WERI-Rb-1 (cell line): ENCODE results near the gene NFKB1.
A peak's percentile ranks its signal among the peaks of the same experiment; 100 is the strongest.

Source experiments
- DNase-seq: peaks from one replicate; pipeline ENCODE4 v3.0.0-alpha.2; 2020
- H3K27ac ChIP-seq: fragments of 250-450 bp; sonication (Bioruptor Pico); 2 replicates; pipeline ENCODE4 v1.5.1; 2020; ENCODE audit warnings: mild to moderate bottlenecking, moderate library complexity
- H3K27me3 ChIP-seq: fragments of 250-450 bp; sonication (Bioruptor Pico); 2 replicates; pipeline ENCODE4 v1.5.1; 2021; ENCODE audit warnings: mild to moderate bottlenecking, low read depth, moderate library complexity; ENCODE audit not compliant: insufficient read depth, severe bottlenecking
- H3K36me3 ChIP-seq: fragments of 250-450 bp; sonication (Bioruptor Pico); 2 replicates; pipeline ENCODE4 v1.5.1; 2020; ENCODE audit warnings: mild to moderate bottlenecking, moderate library complexity
- H3K4me3 ChIP-seq: 2 replicates; pipeline ENCODE4 v1.5.1; 2011; ENCODE audit warnings: low read depth, mild to moderate bottlenecking, control low read depth, low read length
- H3K9me3 ChIP-seq: fragments of 250-450 bp; sonication (Bioruptor Pico); 2 replicates; pipeline ENCODE4 v1.5.1; 2021; ENCODE audit warnings: mild to moderate bottlenecking, moderate library complexity; ENCODE audit not compliant: severe bottlenecking
- CTCF ChIP-seq: IDR thresholded peaks from 2 replicates; pipeline ENCODE4 v1.5.1; 2011; ENCODE audit warnings: low read depth, mild to moderate bottlenecking, control low read depth, inconsistent platforms, low read length

NFKB1 gene

GRCh38 chr4:102500696-102501446 lies at the start of gene NFKB1:
TSS of gene NFKB1 (plus strand) at chr4:102501359. CDS start at chr4:102525519, 24,160 bp downstream.
- no peak for TF ChIP-seq CTCF
- Histone ChIP-seq H3K36me3 (no peaks in the 10 kb centered on the region; the same call in 1 of the 2 replicates), H3K27ac (peak within 1 kb of the TSS; percentile 88), H3K27me3 (no peaks in the 10 kb centered on the region), H3K4me3 (peak within 1 kb of the TSS; percentile 84), H3K9me3 (no peaks in the 10 kb centered on the region)
- DNase-seq: peak; percentile 67

- Histone ChIP-seq H3K27ac (no peak overlapping the region), H3K27me3 (no peaks in the 10 kb centered on the region), H3K4me3 (no peak overlapping the region), H3K9me3 (no peaks in the 10 kb centered on the region), H3K36me3 (no peaks in the 10 kb centered on the region)
- DNase-seq: no peak
- no peak for TF ChIP-seq CTCF
Observed at GRCh38 chr4:102452854-102453253, 48.3 kb upstream of the NFKB1 start.

- no peaks in the 10 kb centered on the region for H3K27me3 ChIP-seq
- no peak overlapping the region for H3K4me3 ChIP-seq
- no peaks in the 10 kb centered on the region for H3K36me3 ChIP-seq
- no peak for DNase-seq
- H3K27ac ChIP-seq: no peak overlapping the region
- H3K9me3 ChIP-seq: no peaks in the 10 kb centered on the region
- no peak for TF ChIP-seq CTCF
Observed at GRCh38 chr4:102453827-102454226, 47.3 kb upstream of the NFKB1 start.

- DNase-seq: no peak
- Histone ChIP-seq H3K4me3 (no peak overlapping the region), H3K9me3 (no peaks in the 10 kb centered on the region), H3K27me3 (no peaks in the 10 kb centered on the region), H3K27ac (no peak overlapping the region), H3K36me3 (no peaks in the 10 kb centered on the region)
- no peak for TF ChIP-seq CTCF
Observed at GRCh38 chr4:102454268-102454667, 46.9 kb upstream of the NFKB1 start.

GRCh38 chr4:102454981-102455685 lies 46.0 kb upstream of the NFKB1 start:
- Histone ChIP-seq H3K27ac (no peak overlapping the region), H3K27me3 (no peaks in the 10 kb centered on the region), H3K36me3 (no peaks in the 10 kb centered on the region), H3K9me3 (no peaks in the 10 kb centered on the region), H3K4me3 (no peak overlapping the region)
- no peak for DNase-seq
- no peak for TF ChIP-seq CTCF
